Measurements from ENCODE around the gene GAST. TPM values are rescaled to one million over a fixed set of nuclear protein-coding genes. Genes with fewer than 3 reads are reported as not detected.

GAST gene
- total RNA-seq, 4 donors from 2014 or later = not detected

DNA sequence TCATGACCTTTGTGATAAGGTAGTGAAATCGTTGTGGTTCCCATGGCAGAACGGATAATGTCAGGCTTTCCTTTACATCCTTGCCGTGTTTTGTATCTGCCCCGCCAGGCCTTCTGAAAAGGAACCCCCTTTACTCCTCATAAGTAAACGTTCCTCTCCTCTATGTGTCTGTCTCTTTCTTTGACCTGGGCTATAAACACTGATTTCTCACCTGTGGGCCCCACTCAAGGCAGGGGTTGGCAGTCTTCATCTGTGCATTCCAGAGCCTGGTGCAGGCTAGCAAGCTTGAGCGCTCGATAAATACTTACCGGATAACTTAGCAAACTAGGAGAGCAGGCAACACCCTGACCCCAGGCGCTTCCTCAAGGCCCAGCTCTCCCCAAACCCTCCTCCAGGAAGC, 29.6 kb downstream of the GAST start:
- WGBS, 2 donors (ENCODE audit: low coverage in 1 of 2) = 75 to 86% methylated on average over 4 to 9 of the region's 9 CpGs
- H3K9me3 ChIP-seq = no peaks in the 10 kb centered on the region
- no peak overlapping the region for H3K27ac ChIP-seq
- H3K27me3 ChIP-seq = peaks cover 12% of the 10 kb centered on the region
- TF ChIP-seq CTCF (IDR thresholded peaks at IDR 0.05) (no peak), POLR2AphosphoS5 (IDR thresholded peaks at IDR 0.05) (no peak), EP300 (IDR thresholded peaks at IDR 0.05; ENCODE audit: low read depth) (no peak), POLR2A (IDR thresholded peaks at IDR 0.05) (no peak)
- in situ Hi-C loops (cut with MboI; ENCODE audit: low pct_ligation_motif_present in 1 of 4, low pct_unique_long_range_greater_than_20kb in 1 of 4, low sequenced_read_pairs in 3 of 4) = loop anchor here in 1 of 4 donors (25.0 kb wide), 1 partner anchor 346 kb away; the partner anchor contains the start of gene ZNF385C
- peaks cover 0 to 3% (median 2%) of the 10 kb centered on the region in 4 donors for H3K4me1 ChIP-seq
- H3K36me3 ChIP-seq = no peaks in the 10 kb centered on the region
- intact Hi-C loops (cut with DNase I; ENCODE audit: low total_unique reads) = no loop called here
- DNase-seq = no peak
- H3K4me3 ChIP-seq = no peak overlapping the region

DNA sequence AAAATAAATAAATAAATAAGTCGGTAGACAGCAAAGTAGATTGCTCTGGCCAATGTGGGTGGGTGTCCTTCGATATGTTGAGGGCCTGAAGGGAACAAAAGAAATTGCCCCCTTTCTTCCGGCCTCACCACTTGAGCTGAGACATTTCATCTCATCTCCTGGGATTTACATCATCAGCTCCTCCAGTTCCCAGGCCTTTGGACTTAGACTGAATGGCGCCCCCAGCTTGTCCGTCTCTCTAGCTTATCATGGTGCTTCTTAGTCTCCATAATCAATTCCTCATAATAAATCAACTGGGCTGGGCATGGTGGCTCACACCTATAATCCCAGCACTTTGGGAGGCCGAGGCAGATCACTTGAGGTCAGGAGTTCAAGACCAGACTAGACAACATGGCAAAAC, 36.1 kb downstream of the GAST start:
- Histone ChIP-seq H3K27me3 (no peaks in the 10 kb centered on the region), H3K4me1 (no peaks in the 10 kb centered on the region), H3K9me3 (no peaks in the 10 kb centered on the region), H3K36me3 (no peaks in the 10 kb centered on the region), H3K4me3 (no peak overlapping the region), H3K27ac (no peak overlapping the region)
- TF ChIP-seq CTCF (IDR thresholded peaks at IDR 0.05) (no peak), POLR2A (IDR thresholded peaks at IDR 0.05) (no peak), EP300 (IDR thresholded peaks at IDR 0.05; ENCODE audit: low read depth) (no peak), POLR2AphosphoS5 (IDR thresholded peaks at IDR 0.05) (no peak)
- no peak for DNase-seq
- in situ Hi-C loops (cut with MboI; ENCODE audit: low pct_ligation_motif_present in 1 of 4, low pct_unique_long_range_greater_than_20kb in 1 of 4, low sequenced_read_pairs in 3 of 4) (loop anchor here in 1 of 4 donors (25.0 kb wide), 1 partner anchor 339 kb away; the partner anchor contains the start of gene ZNF385C), intact Hi-C loops (cut with DNase I; ENCODE audit: low total_unique reads) (no loop called here)
- 83 to 90% methylated on average over 2 to 6 of the region's 6 CpGs for WGBS, 2 donors (ENCODE audit: low coverage in 1 of 2)

- Histone ChIP-seq H3K9me3 (no peaks in the 10 kb centered on the region), H3K4me3 (no peak overlapping the region), H3K27ac (no peak overlapping the region), H3K4me1 (no peaks in the 10 kb centered on the region), H3K27me3 (no peaks in the 10 kb centered on the region), H3K36me3 (peaks cover 0 to 10% (median 3%) of the 10 kb centered on the region in 4 donors)
- 77% methylated on average over 4 of the region's 4 CpGs; no CpG with 5 or more reads in 1 of the 2 donors for WGBS, 2 donors (ENCODE audit: low coverage in 1 of 2)
- in situ Hi-C loops (cut with MboI; ENCODE audit: low pct_ligation_motif_present in 1 of 4, low pct_unique_long_range_greater_than_20kb in 1 of 4, low sequenced_read_pairs in 3 of 4) (no loop called here), intact Hi-C loops (cut with DNase I; ENCODE audit: low total_unique reads) (no loop called here)
- TF ChIP-seq POLR2A (IDR thresholded peaks at IDR 0.05) (no peak), POLR2AphosphoS5 (IDR thresholded peaks at IDR 0.05) (no peak), EP300 (IDR thresholded peaks at IDR 0.05; ENCODE audit: low read depth) (no peak), CTCF (IDR thresholded peaks at IDR 0.05) (no peak)
- DNase-seq = no peak
Observed at GRCh38 chr17:41750862-41751261, 38.7 kb downstream of the GAST start.

GRCh38 chr17:41751288-41751687, 39.2 kb downstream of the GAST start:
- H3K4me3 ChIP-seq = no peak overlapping the region
- no peak for TF ChIP-seq POLR2AphosphoS5 (IDR thresholded peaks at IDR 0.05)
- TF ChIP-seq CTCF (IDR thresholded peaks at IDR 0.05) = no peak
- TF ChIP-seq POLR2A (IDR thresholded peaks at IDR 0.05) = no peak
- no peak for TF ChIP-seq EP300 (IDR thresholded peaks at IDR 0.05; ENCODE audit: low read depth)
- intact Hi-C loops (cut with DNase I; ENCODE audit: low total_unique reads) (no loop called here), in situ Hi-C loops (cut with MboI; ENCODE audit: low pct_ligation_motif_present in 1 of 4, low pct_unique_long_range_greater_than_20kb in 1 of 4, low sequenced_read_pairs in 3 of 4) (no loop called here)
- no peak overlapping the region for H3K27ac ChIP-seq
- H3K4me1 ChIP-seq = no peaks in the 10 kb centered on the region
- H3K9me3 ChIP-seq = no peaks in the 10 kb centered on the region
- H3K27me3 ChIP-seq = no peaks in the 10 kb centered on the region
- peaks cover 0 to 14% (median 4%) of the 10 kb centered on the region in 4 donors for H3K36me3 ChIP-seq
- DNase-seq = no peak
- whole genome bisulfite sequencing, 2 donors (ENCODE audit: low coverage in 1 of 2) = 60 to 67% methylated on average over 2 to 3 of the region's 3 CpGs

Data from transverse colon (tissue), 4 donors.